H1 (cell line): ENCODE data around the gene HIBCH. TPM values are rescaled to one million over a fixed set of nuclear protein-coding genes. Genes with fewer than 3 reads are reported as not detected.

Experiments
- CTCF ChIA-PET: fragments of 300-600 bp; sonication (Branson Sonifier 250); formaldehyde crosslinking; loops from one replicate; lab custom pipeline; 2021; ENCODE audit not compliant: partially characterized antibody; lab: Charles Lee
- POLR2A ChIA-PET: fragments of 300-600 bp; sonication (Branson Sonifier 250); formaldehyde crosslinking; loops from one replicate; lab custom pipeline; 2021; ENCODE audit warnings: inconsistent platforms; ENCODE audit not compliant: partially characterized antibody; lab: Charles Lee
- DNase-seq, 2 experiments: peaks; one replicate each; pipeline versions ENCODE4 v3.0.0 to v3.0.0-alpha.2; 2010 to 2022; ENCODE audit warnings: low spot score in 2 of 2, low read depth in 1 of 2, mixed read lengths in 1 of 2
- FAIRE-seq: peaks from 2 replicates; lab custom pipeline; 2011; peaks lifted over from hg19 to GRCh38; lab: Jason Lieb, UNC
- H2AFZ ChIP-seq: 2 replicates; pipeline ENCODE4 v1.8.1; 2012; ENCODE audit warnings: low read length, inconsistent platforms
- H2AK5ac ChIP-seq: 2 replicates; pipeline ENCODE4 v1.6.1; 2013; ENCODE audit warnings: low read depth, low read length
- H2BK120ac ChIP-seq: replicated peaks from 2 replicates; pipeline ENCODE3; 2013; ENCODE audit warnings: low read depth, low read length, inconsistent platforms
- H2BK12ac ChIP-seq: 2 replicates; pipeline ENCODE4 v1.6.1; 2013; ENCODE audit warnings: low read depth, low read length
- H2BK15ac ChIP-seq: 2 replicates; pipeline ENCODE4 v1.6.1; 2013; ENCODE audit warnings: low read length
- H2BK20ac ChIP-seq: 2 replicates; pipeline ENCODE4 v1.6.1; 2013; ENCODE audit warnings: low read length
- H2BK5ac ChIP-seq: 2 replicates; pipeline ENCODE4 v1.6.1; 2013; ENCODE audit warnings: low read depth, low read length
- H3K14ac ChIP-seq: 2 replicates; pipeline ENCODE4 v1.6.1; 2013; ENCODE audit warnings: inconsistent platforms; ENCODE audit not compliant: insufficient read length
- H3K18ac ChIP-seq: 2 replicates; pipeline ENCODE4 v1.6.1; 2013; ENCODE audit warnings: low read length; ENCODE audit errors: extremely low read depth
- H3K23ac ChIP-seq: 2 replicates; pipeline ENCODE4 v1.6.1; 2013; ENCODE audit warnings: inconsistent platforms; ENCODE audit not compliant: insufficient read length
- H3K23me2 ChIP-seq: 2 replicates; pipeline ENCODE4 v1.6.1; 2013; ENCODE audit warnings: low read depth, low read length
- H3K27ac ChIP-seq: 2 replicates; pipeline ENCODE4 v1.6.1; 2011; ENCODE audit warnings: low read depth, low read length, inconsistent platforms
- H3K27me3 ChIP-seq, 4 experiments: replicated peaks in 1 of 4; 1 replicate in 1 of 4; 2 replicates in 3 of 4; pipeline versions ENCODE4 v1.6.1 to v1.8.1; 2011 to 2013; ENCODE audit warnings: low read length in 3 of 4, mild to moderate bottlenecking in 3 of 4, inconsistent platforms in 2 of 4, mixed read lengths in 2 of 4, moderate library complexity in 1 of 4; ENCODE audit not compliant: control insufficient read depth in 3 of 4, insufficient read depth in 3 of 4; ENCODE audit errors: extremely low read depth in 1 of 4
- H3K36me3 ChIP-seq, 4 experiments: 2 replicates each; pipeline versions ENCODE4 v1.6.1 to v1.8.1; 2011 to 2013; ENCODE audit warnings: mild to moderate bottlenecking in 4 of 4, low read length in 3 of 4, moderate library complexity in 2 of 4, control low read depth in 1 of 4, inconsistent platforms in 1 of 4; ENCODE audit not compliant: insufficient read depth in 4 of 4, control insufficient read depth in 2 of 4
- H3K4ac ChIP-seq: replicated peaks from 2 replicates; pipeline ENCODE3; 2013; ENCODE audit warnings: low read length, low read depth, mixed read lengths, inconsistent platforms; ENCODE audit not compliant: insufficient read length
- H3K4me1 ChIP-seq, 4 experiments: replicated peaks in 1 of 4; 1 replicate in 1 of 4; 2 replicates in 3 of 4; pipeline versions ENCODE4 v1.6.1 to v1.8.1; 2011 to 2013; ENCODE audit warnings: low read length in 3 of 4, inconsistent platforms in 2 of 4, mixed read lengths in 1 of 4; ENCODE audit not compliant: insufficient read depth in 4 of 4, control insufficient read depth in 3 of 4
- H3K4me2 ChIP-seq, 2 experiments: 2 replicates each; pipeline versions ENCODE4 v1.6.1 to v1.8.1; 2011 to 2013; ENCODE audit warnings: low read depth in 2 of 2, low read length in 2 of 2, control low read depth in 1 of 2, inconsistent platforms in 1 of 2, mild to moderate bottlenecking in 1 of 2; ENCODE audit not compliant: insufficient read depth in 1 of 2
- H3K4me3 ChIP-seq, 4 experiments: fragments of 200-600, 300-600 bp in 1 of 4; sonication (generic), shearing (Covaris generic), sonication (Bioruptor Twin) in 1 of 4; 2 replicates each; pipeline versions ENCODE4 v1.5.1 to v1.8.1; 2011 to 2016; ENCODE audit warnings: low read length in 4 of 4, low read depth in 3 of 4, control low read depth in 2 of 4, inconsistent platforms in 2 of 4, mild to moderate bottlenecking in 2 of 4, mixed read lengths in 1 of 4, moderate library complexity in 1 of 4; ENCODE audit not compliant: insufficient read depth in 2 of 4; ENCODE audit errors: extremely low read depth in 1 of 4
- H3K56ac ChIP-seq: replicated peaks from 2 replicates; pipeline ENCODE3; 2013; ENCODE audit warnings: low read depth, mild to moderate bottlenecking, mixed read lengths, low read length, inconsistent platforms; ENCODE audit not compliant: insufficient read length
- H3K79me1 ChIP-seq: 2 replicates; pipeline ENCODE4 v1.6.1; 2013; ENCODE audit warnings: low read depth, low read length, control low read depth
- H3K79me2 ChIP-seq, 2 experiments: 2 replicates each; pipeline versions ENCODE4 v1.6.1 to v1.8.1; 2012 to 2013; ENCODE audit warnings: low read length in 2 of 2, mild to moderate bottlenecking in 2 of 2, inconsistent platforms in 1 of 2; ENCODE audit not compliant: insufficient read depth in 2 of 2, control insufficient read depth in 1 of 2
- H3K9ac ChIP-seq, 4 experiments: replicated peaks in 1 of 4; 1 replicate in 1 of 4; 2 replicates in 3 of 4; pipeline versions ENCODE4 v1.6.1 to v1.8.1; 2011 to 2013; ENCODE audit warnings: low read depth in 3 of 4, low read length in 3 of 4, control low read depth in 2 of 4, mild to moderate bottlenecking in 2 of 4, moderate library complexity in 2 of 4, inconsistent platforms in 1 of 4; ENCODE audit errors: extremely low read depth in 1 of 4
- H3K9me3 ChIP-seq, 2 experiments: 2 replicates each; pipeline versions ENCODE4 v1.6.1 to v1.8.1; 2012 to 2013; ENCODE audit warnings: mild to moderate bottlenecking in 2 of 2, moderate library complexity in 2 of 2, control low read depth in 1 of 2, inconsistent platforms in 1 of 2, low read depth in 1 of 2, low read length in 1 of 2, mixed read lengths in 1 of 2; ENCODE audit not compliant: insufficient read depth in 2 of 2
- H4K20me1 ChIP-seq, 2 experiments: replicated peaks in 1 of 2; 2 replicates each; pipeline versions ENCODE3 to v1.8.1; 2011 to 2013; ENCODE audit warnings: inconsistent platforms in 2 of 2, low read length in 2 of 2, mild to moderate bottlenecking in 1 of 2; ENCODE audit not compliant: insufficient read depth in 2 of 2, control insufficient read depth in 1 of 2
- H4K5ac ChIP-seq: 2 replicates; pipeline ENCODE4 v1.6.1; 2013; ENCODE audit warnings: low read length, low read depth, mixed read lengths, inconsistent platforms; ENCODE audit not compliant: insufficient read length
- H4K8ac ChIP-seq: 2 replicates; pipeline ENCODE4 v1.8.0; 2013; ENCODE audit warnings: mild to moderate bottlenecking, moderate library complexity, low read length, inconsistent platforms; ENCODE audit not compliant: insufficient read depth; ENCODE audit errors: extremely low read depth
- H4K91ac ChIP-seq: replicated peaks from 2 replicates; pipeline ENCODE3; 2013; ENCODE audit warnings: low read length, mixed read lengths, inconsistent platforms; ENCODE audit not compliant: insufficient read length
- HDAC6 ChIP-seq: IDR thresholded peaks from one replicate; pipeline ENCODE4 v1.7.1; 2012; ENCODE audit warnings: low read depth, mild to moderate bottlenecking, inconsistent platforms, low read length, moderate library complexity
- WGBS, 2 experiments: shearing (Covaris generic) in 1 of 2; methylation state at CpG; one replicate each; pipeline versions ENCODE4 v1.1.6 to v1.1.7; 2013 to 2015; ENCODE audit warnings: low lambda C conversion rate in 2 of 2, mixed read lengths in 2 of 2, inconsistent platforms in 1 of 2, low coverage in 1 of 2, missing lambda C conversion rate in 1 of 2; ENCODE audit not compliant: insufficient replicate concordance in 2 of 2, insufficient coverage in 1 of 2, insufficient read length in 1 of 2; ENCODE audit errors: extremely low coverage in 1 of 2, missing lambda C conversion rate in 1 of 2; 5-methylcytosine and 5-hydroxymethylcytosine counted together
- polyA plus RNA-seq, 7 experiments: library from polyadenylated mRNA; depleted of rRNA in 3 of 7; stranded (reverse) in 5 of 7; unstranded in 2 of 7; fragments of >200 nt in 5 of 7; fragments of 200-250 nt in 2 of 7; gene quantifications; 1 replicate in 5 of 7; 2 replicates in 1 of 7; 4 replicates in 1 of 7; pipeline versions ENCODE4 v1.2.1 to v1.2.3, GENCODE V29; 2011 to 2013; ENCODE audit warnings: missing spikeins in 2 of 7, mixed read lengths in 2 of 7
- total RNA-seq: library from RNA; stranded (reverse); fragmentation: NEBNext Ultra II Directional; extraction: Animal tissue kit (Norgen Biotek cat#: 25700); gene quantifications from 2 replicates; pipeline ENCODE4 v1.2.1, GENCODE V29; 2021

The HIBCH gene
- total and polyA plus RNA-seq, 2 of the 8 experiments (the other 6 are each of a cell fraction or from before 2014, with no cell fraction given), result 7.5 to 31.8 TPM

- no peak for FAIRE-seq
- H2AFZ ChIP-seq, result no peak overlapping the region
Observed at GRCh38 chr2:190311893-190312634, 7.6 kb downstream of the HIBCH start.

More at GRCh38 chr2:190311893-190312634, 7.6 kb downstream of the HIBCH start:
- Histone ChIP-seq H2BK12ac (no peak overlapping the region), H3K4me1 (peaks cover 0 to 2% (median 0%) of the 10 kb centered on the region in 4 experiments; a peak in 1 of 7 replicates), H3K9me3 (no peaks in the 10 kb centered on the region), H3K23ac (no peak overlapping the region), H2BK120ac (no peak overlapping the region), H3K27ac (no peak overlapping the region), H3K79me1 (no peaks in the 10 kb centered on the region; the same call in 1 of the 2 replicates), H3K27me3 (no peaks in the 10 kb centered on the region), H2BK20ac (no peak overlapping the region), H3K4ac (no peak overlapping the region), H3K56ac (no peak overlapping the region), H2AK5ac (no peak overlapping the region), H4K20me1 (peaks cover 2 to 3% of the 10 kb centered on the region in 2 experiments), H3K23me2 (no peaks in the 10 kb centered on the region), H4K91ac (no peak overlapping the region), H4K8ac (no peak overlapping the region), H4K5ac (no peak overlapping the region), H3K4me2 (no peak overlapping the region), H2BK5ac (no peak overlapping the region), H3K79me2 (peaks cover 0 to 11% of the 10 kb centered on the region in 2 experiments; a peak in 2 of 4 replicates), H3K18ac (no peak overlapping the region), H3K14ac (no peak overlapping the region), H3K36me3 (peaks cover 0 to 13% (median 5%) of the 10 kb centered on the region in 4 experiments; a peak in 6 of 8 replicates), H3K4me3 (no peak overlapping the region), H3K9ac (no peak overlapping the region), H2BK15ac (no peak overlapping the region)
- no peak for TF ChIP-seq HDAC6
- WGBS, 2 experiments, result 91% methylated on average over 7 of the region's 7 CpGs; no CpG with 5 or more reads in 1 of the 2 experiments
- ChIA-PET CTCF (no interaction called here), POLR2A (no interaction called here)
- no peak for DNase-seq
